Chondrocyte (in vitro differentiated cells): ENCODE measurements around the gene PALS2. TPM values are rescaled to one million over a fixed set of nuclear protein-coding genes. Genes with fewer than 3 reads are reported as not detected.
A peak's percentile ranks its signal among the peaks of the same experiment; 100 is the strongest.

Source experiments
- DNase-seq: peaks from one replicate; pipeline ENCODE4 v3.0.0; 2021; ENCODE audit warnings: mixed read lengths, low spot score
- H3K27ac Mint-ChIP-seq: one replicate; pipeline ENCODE4 v1.8.0; 2021; ENCODE audit warnings: mild to moderate bottlenecking, moderate library complexity, mixed read lengths; ENCODE audit not compliant: unreplicated experiment
- H3K27me3 Mint-ChIP-seq: 2 replicates; pipeline ENCODE4 v1.8.0; 2021; ENCODE audit warnings: low read depth, mixed read lengths
- H3K36me3 Mint-ChIP-seq: 2 replicates; pipeline ENCODE4 v1.8.0; 2021; ENCODE audit warnings: low read depth, mixed read lengths
- H3K4me1 Mint-ChIP-seq: 2 replicates; pipeline ENCODE4 v1.8.0; 2021; ENCODE audit warnings: low read depth, mild to moderate bottlenecking, mixed read lengths
- H3K4me3 Mint-ChIP-seq: one replicate; pipeline ENCODE4 v1.8.0; 2021; ENCODE audit warnings: mild to moderate bottlenecking, moderate library complexity, mixed read lengths; ENCODE audit not compliant: unreplicated experiment
- H3K9me3 Mint-ChIP-seq: 2 replicates; pipeline ENCODE4 v1.8.0; 2021; ENCODE audit warnings: low read depth, mixed read lengths
- total RNA-seq: library from RNA; stranded (reverse); gene quantifications from 3 replicates; pipeline ENCODE4 v1.2.1, GENCODE V29; 2021
- TF ChIP-seq, protein P1 (sequence below): fragments of 200-600 bp; sonication (generic); IDR thresholded peaks from 2 replicates; pipeline ENCODE4 v1.5.0; 2021; ENCODE audit warnings: antibody characterized with exemption, mild to moderate bottlenecking, moderate library complexity

The PALS2 gene
- total RNA-seq, 1 donor from 2014 or later, result 30.4 TPM

DNA sequence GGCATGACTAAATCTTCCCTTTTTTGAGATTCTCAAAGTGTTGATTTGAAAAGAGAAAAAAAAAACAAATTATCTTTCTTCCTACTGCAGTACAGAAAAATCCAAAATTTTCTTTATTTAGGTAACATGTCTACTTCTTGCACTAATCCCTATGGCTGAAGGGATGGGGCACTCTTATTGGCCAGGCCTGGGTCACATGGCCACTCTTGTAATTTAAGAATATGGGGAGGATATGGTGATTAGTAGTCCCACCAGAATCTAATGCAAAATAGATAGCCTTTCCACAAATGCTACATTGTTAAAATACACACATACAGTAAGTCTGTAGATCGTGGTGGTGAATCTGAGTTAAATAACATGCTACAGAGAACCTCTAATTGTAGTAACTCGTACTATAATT is 7.0 kb upstream of the PALS2 start:
- H3K4me1 Mint-ChIP-seq, result no peaks in the 10 kb centered on the region
- TF ChIP-seq, protein P1, sequence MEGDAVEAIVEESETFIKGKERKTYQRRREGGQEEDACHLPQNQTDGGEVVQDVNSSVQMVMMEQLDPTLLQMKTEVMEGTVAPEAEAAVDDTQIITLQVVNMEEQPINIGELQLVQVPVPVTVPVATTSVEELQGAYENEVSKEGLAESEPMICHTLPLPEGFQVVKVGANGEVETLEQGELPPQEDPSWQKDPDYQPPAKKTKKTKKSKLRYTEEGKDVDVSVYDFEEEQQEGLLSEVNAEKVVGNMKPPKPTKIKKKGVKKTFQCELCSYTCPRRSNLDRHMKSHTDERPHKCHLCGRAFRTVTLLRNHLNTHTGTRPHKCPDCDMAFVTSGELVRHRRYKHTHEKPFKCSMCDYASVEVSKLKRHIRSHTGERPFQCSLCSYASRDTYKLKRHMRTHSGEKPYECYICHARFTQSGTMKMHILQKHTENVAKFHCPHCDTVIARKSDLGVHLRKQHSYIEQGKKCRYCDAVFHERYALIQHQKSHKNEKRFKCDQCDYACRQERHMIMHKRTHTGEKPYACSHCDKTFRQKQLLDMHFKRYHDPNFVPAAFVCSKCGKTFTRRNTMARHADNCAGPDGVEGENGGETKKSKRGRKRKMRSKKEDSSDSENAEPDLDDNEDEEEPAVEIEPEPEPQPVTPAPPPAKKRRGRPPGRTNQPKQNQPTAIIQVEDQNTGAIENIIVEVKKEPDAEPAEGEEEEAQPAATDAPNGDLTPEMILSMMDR, result no peak
- peaks cover 23% of the 10 kb centered on the region for H3K27me3 Mint-ChIP-seq
- DNase-seq, result no peak
- no peak overlapping the region for H3K27ac Mint-ChIP-seq
- no peaks in the 10 kb centered on the region for H3K36me3 Mint-ChIP-seq
- H3K9me3 Mint-ChIP-seq, result no peaks in the 10 kb centered on the region
- no peak overlapping the region for H3K4me3 Mint-ChIP-seq

DNA sequence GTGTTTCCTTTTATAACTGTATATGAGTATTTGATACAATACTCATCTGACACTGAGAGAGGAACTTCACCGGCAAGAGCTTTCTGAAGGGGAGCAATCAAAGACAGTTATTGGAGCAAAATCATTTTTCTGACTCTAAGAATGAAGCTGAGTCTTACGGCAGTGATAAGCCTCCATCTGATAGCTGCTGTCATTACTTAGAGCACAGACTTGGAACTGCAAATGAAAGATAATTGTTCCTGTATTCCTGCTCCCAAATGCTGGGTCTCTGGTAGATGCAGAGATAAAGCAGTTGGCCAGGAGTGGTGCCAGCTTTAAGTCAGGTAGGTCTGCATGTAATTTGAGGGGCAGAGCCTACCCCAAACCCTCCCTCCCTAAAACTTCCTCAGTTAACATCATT is 2.3 kb upstream of the PALS2 start:
- H3K27me3 Mint-ChIP-seq, result peaks cover 23% of the 10 kb centered on the region

DNA sequence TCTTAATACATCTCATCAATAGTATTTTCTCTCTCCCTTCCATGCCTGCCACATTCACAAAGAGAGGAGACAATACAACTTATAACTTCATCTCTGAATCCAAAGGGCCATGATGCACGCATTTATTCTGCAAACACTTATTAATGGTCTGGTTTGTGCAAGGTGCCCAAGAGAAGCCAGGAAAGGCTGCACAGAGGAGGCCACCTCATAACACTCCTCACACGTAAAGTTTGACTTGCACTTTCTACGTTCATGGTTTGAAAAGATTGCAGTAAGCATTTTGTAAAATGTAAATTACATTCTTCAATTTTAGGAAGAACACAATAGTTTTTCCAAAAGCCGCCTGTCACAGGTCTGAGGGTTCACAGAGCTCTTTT is 1.2 kb upstream of the PALS2 start:
- Mint-ChIP-seq H3K9me3 (no peaks in the 10 kb centered on the region), H3K4me1 (peaks cover 23% of the 10 kb centered on the region), H3K27ac (peak overlapping the region; percentile 76), H3K4me3 (peak overlapping the region; percentile 84), H3K27me3 (peaks cover 22% of the 10 kb centered on the region), H3K36me3 (no peaks in the 10 kb centered on the region)
- TF ChIP-seq, protein P1, result no peak
- DNase-seq, result no peak

More for the DNA sequence above, 2.3 kb upstream of the PALS2 start:
- H3K36me3 Mint-ChIP-seq, result no peaks in the 10 kb centered on the region
- H3K4me1 Mint-ChIP-seq, result peaks cover 20% of the 10 kb centered on the region
- DNase-seq, result no peak
- H3K9me3 Mint-ChIP-seq, result no peaks in the 10 kb centered on the region
- no peak overlapping the region for H3K4me3 Mint-ChIP-seq
- H3K27ac Mint-ChIP-seq, result no peak overlapping the region
- TF ChIP-seq, protein P1, result no peak

DNA sequence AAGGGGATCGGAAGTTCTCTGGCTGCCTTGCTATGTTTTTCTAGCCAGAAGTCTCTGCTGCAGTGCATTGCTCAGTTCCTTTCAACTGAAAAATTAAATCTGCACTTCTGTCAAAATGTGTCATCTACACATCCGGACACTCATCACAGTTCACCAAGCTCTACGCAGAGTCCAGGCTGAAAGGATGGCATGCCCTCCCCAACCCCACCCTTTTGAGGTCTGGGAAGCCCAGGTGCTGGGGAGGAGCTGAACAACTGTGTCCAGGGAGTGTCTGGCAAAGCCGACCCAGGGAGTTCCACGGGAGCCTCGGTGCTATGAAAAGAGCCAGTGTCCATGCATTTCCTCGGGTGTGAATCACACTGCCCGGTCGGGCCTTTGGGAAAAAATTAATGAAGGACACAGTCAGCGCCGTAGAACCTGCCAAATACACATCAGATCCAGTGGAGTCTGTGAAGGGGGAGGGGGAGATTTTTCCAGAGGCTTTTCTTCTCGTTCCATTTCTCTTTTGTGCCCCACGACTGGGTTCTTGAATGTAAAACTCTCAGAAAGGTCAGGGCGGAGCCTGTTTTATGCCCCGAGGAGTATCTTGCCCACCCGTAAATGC is 757 bp upstream of the PALS2 start:
- Mint-ChIP-seq H3K27me3 (peaks cover 19% of the 10 kb centered on the region), H3K27ac (peak overlapping the region; percentile 76), H3K9me3 (no peaks in the 10 kb centered on the region), H3K4me1 (peaks cover 23% of the 10 kb centered on the region), H3K36me3 (no peaks in the 10 kb centered on the region), H3K4me3 (peak overlapping the region; percentile 84)
- DNase-seq, result no peak
- TF ChIP-seq, protein P1, result no peak

DNA sequence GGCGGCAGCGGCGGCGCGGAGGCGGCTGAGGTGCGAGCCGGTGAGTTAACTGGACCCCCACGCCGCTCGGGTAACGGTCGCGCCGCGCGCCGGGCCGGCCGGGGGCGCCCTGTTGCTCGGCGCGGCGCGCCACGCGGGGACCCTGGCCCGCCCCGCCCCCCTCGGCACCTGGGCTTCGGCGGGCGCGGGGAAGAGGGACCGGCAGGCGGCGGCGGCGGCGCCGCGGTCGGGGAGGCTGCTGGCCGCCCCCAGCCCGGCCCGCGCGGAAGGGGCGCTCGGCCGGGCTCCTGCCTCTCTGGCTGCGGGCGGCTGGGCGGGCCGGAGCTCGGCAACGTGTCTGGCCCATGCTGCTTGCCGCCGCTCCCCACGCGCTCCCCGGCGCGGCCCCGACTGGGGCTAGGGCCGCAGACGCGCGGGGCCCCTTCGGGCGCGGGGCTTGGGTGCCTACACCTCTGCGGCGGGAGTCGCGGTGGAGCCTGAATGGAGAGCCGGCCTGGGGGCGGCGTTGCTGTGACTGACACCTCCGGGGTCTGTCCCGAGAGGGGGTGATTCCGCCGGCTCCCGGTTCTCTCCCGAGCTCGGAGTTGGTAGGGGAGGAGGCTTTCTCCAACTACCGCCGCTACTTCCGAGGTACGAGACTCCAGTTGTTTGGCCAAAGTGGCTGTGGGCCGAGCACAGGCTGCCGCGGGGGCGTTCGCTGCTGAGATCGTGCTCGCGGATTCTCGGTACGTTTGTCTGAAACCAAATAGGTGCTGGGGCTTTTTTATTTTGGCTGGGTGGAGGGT is 494 bp downstream of the PALS2 start:
- H3K27me3 Mint-ChIP-seq, result peaks cover 11% of the 10 kb centered on the region
- H3K9me3 Mint-ChIP-seq, result no peaks in the 10 kb centered on the region
- H3K27ac Mint-ChIP-seq, result peak overlapping the region; percentile 96
- TF ChIP-seq, protein P1, result peak; percentile 31
- peak; percentile 93 for DNase-seq
- peak overlapping the region; percentile 98 for H3K4me3 Mint-ChIP-seq
- H3K36me3 Mint-ChIP-seq, result no peaks in the 10 kb centered on the region
- peaks cover 23% of the 10 kb centered on the region for H3K4me1 Mint-ChIP-seq
